ENCODE data around the gene CBX4.
"Not testable (repeated sequence)": the region's sequence is repeated elsewhere in the genome, so short reads cannot be mapped to it uniquely, and the experiment has no call there.

CBX4 gene

GRCh38 chr17:79859676-79860615, 20.7 kb upstream of the CBX4 start:
- no peak for DNase-seq

DNA sequence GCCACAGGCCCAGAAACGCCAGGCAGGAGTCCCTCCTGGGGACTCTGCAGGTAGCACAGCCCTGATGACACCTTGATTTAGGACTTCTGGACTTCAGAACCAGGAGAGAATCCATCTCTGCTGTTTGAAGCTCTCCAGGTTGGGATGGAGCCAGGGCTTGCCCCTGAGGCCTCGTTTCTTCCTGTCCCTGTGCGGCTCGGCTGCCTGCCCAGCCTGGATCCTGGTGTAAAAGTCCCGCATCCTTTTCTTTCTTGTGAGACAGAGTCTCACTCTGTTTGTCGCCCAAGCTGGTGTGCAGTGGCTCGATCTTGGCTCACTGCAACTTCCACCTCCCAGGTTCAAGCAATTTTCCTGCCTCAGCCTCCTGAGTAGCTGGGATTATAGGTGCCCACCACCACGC, 17.9 kb upstream of the CBX4 start:
- no peak for DNase-seq

DNA sequence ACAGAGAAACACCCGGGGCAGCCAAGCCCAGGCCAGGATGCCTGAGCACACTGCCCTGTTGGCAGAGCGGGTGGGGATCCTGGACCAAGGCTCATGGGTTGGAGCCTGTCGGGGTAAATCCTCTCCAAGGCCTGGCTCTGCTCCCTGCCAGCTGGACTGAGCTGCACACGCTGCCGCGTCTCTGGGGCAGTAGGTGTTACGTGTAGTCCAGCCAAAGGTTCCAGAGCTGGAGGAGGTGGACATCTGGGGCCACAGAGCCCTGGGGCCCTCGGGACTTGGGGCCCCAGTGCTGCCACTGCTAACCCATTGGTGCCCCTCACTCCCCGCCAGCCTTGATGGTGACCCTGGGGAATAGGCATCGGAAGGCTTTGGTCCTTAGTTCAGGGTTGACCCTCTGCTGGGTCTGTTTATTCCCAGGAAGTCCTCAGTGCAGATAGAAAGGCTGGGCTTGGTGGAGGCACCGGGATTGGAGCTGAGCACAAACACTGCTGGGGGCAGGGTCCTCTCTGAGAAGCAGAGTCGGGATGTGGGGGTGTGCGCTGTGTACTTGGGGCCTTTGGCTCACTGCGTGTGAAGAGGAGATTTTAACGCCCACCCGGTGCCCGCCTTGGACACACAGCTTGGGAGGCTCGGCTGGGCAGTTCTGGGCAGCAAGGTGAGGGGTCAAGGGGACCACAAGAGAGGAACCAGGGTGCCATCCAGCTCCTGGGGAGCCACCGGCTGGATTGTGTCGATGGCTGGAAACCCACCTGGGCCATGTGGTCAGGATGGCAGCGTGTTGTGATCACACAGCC, 16.3 kb upstream of the CBX4 start:
- DNase-seq = no peak

DNA sequence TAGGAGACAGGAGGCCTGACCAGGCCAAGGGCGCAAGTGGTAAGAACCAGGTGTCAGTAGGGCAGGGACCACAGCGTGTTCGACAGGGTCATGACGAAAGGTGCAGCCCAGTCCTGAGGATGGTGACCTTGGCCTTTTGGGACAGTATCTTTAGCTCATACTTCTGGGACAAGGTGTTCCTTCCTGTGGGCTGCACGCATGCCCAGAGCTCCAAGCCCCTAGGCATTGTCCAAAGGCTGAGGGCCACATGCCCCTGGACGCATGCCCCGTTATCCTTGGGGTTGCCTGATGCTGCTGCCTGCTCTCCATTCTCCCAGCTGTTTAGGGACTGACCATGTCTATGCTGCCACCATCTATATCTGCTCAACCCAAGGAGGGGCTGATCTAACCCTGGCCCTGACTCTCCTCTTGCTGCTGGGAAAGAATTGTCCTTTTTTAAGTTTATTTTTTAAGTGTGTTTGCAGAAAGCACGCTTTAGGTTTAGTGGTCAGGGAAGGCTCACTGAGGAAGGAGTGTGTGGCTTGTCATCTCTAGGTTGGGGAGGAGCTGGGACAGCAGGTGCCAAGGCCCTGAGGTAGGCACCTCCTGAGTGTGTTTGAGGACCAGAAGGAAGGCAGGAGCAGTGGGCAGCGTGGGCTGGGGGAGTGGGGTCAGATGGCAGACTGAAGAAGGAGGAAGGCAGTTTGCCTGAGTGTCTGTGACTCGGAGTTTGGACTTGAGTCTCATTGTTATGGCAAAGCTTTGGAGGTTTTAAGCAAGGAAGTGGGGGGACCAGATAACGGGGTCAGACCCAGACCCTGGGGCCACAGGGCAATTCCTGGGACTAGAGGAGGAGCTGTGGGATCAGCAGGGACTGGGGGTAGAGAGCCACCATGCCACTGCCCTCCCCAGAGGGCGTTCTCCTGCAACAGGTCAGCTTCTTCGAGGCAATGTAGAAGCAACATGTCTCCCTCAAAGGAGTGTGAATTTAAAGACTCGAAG, 15.1 kb upstream of the CBX4 start:
- DNase-seq = no peak

- not testable (repeated sequence) for DNase-seq
Observed at GRCh38 chr17:79853168-79853567, 13.9 kb upstream of the CBX4 start.

- peak; percentile 30 for DNase-seq
Observed at GRCh38 chr17:79852748-79853147, 13.5 kb upstream of the CBX4 start.

DNA sequence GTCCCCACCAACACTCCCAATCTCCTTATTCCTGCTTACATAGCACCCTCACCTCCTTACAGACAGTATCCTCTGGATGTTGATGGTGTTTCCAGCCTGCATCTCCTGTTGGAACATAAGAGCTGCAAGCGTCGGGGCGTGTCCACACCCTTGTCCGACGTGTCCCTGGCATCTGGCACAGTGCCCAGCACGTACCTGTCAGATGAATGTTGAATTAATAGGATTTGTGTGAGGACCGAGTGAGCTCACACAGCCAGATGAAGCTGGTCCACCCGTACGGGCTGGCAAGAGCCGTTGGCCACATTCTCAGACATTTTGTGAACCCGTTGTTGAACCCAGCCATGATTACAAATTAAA, 12.2 kb upstream of the CBX4 start:
- no peak for DNase-seq

DNA sequence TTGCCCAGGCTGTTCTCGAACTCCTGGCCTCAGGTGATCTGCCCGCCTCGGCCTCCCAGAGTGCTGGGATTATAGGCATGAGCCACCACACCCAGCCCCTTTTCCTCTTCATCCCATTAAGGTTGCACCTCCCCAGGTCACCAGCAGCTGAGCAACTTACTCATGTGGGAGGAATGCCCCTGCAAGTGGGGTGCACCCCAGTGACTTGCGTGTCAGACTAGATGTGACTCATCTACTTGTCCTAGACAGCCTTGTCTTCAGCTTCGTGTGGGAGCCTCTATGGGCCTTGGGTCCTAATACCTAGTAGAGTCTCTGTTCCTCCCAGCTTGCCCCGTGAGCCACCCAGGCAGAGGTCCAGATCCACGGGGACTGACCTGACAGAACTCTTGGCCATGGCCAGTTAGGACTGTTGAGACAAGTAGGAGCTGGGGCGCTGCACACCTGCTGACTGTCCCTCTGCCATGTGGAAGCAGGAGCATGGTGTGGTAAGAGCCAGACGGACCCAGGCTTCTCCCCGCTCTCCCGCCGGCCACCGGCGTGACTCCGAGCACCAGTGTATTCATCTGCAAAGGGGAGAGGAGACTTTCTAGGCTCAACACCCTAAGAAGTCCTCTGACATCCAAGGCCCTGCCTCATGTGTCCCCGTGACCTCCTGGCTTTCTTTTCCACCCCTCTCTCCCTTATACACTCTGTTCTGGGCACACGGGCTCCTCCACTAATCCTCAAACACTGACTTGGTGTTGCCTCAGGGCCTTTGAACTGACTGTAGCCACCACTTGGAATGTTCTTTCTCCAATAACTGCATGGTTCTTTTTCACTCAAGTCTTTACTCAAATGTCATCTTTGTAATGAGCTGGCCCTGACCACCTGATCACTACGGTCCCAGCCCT, 11.6 kb upstream of the CBX4 start:
- no peak for DNase-seq

GRCh38 chr17:79849953-79850352, 10.7 kb upstream of the CBX4 start:
- no peak for DNase-seq

- no peak for DNase-seq
Observed at GRCh38 chr17:79848370-79848766, 9.1 kb upstream of the CBX4 start.

DNA sequence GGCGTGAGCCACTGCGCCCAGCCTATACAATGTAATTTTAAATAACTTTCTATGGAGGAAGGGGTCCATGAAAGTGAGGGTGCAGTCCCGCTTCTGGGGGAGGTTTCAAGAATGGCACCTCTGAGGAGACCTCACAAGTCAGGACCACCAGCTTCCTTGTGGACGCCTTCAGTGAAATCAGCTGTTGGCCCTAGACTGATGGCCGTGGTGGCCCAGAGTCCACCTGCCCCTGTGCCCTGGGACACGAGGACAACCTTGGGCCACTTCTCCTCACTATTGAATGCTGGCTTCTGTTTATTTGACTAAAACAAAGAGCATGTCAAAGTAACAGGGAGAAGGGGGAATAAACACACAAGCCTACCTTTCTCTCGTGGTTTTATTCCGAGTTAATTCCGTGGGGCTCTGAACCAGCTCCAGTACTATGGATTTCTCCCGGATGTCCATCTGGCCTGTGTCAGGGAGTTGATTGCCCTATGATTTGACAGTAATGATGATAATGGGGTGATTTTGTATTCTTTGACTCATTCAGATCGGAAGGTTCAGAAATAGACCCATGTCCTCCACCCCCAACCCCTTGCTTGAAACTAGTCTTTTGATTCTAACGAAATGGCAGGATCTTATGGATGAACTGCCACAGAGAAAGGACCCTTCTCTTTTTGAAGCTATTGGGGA, 8.6 kb upstream of the CBX4 start:
- no peak for DNase-seq

DNA sequence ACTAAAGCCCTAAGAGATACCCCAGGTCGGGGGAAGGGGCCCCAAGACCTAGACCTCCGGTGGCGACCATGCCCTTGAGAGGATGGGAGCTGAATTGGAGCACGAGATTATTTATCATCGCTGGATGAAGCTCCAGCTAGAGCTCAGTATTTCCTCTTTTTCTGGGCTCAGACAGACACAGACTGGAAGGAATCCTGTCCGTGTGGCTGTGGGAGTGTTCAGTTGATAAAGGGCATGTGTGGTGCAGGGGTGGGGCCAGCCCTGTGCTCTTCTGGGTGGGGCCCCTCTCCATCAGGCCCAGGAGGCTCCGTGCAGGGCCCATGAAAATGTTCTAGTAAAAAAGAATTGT, 6.3 kb upstream of the CBX4 start:
- DNase-seq = no peak

GRCh38 chr17:79844869-79845600, 5.8 kb upstream of the CBX4 start:
- no peak for DNase-seq

DNA sequence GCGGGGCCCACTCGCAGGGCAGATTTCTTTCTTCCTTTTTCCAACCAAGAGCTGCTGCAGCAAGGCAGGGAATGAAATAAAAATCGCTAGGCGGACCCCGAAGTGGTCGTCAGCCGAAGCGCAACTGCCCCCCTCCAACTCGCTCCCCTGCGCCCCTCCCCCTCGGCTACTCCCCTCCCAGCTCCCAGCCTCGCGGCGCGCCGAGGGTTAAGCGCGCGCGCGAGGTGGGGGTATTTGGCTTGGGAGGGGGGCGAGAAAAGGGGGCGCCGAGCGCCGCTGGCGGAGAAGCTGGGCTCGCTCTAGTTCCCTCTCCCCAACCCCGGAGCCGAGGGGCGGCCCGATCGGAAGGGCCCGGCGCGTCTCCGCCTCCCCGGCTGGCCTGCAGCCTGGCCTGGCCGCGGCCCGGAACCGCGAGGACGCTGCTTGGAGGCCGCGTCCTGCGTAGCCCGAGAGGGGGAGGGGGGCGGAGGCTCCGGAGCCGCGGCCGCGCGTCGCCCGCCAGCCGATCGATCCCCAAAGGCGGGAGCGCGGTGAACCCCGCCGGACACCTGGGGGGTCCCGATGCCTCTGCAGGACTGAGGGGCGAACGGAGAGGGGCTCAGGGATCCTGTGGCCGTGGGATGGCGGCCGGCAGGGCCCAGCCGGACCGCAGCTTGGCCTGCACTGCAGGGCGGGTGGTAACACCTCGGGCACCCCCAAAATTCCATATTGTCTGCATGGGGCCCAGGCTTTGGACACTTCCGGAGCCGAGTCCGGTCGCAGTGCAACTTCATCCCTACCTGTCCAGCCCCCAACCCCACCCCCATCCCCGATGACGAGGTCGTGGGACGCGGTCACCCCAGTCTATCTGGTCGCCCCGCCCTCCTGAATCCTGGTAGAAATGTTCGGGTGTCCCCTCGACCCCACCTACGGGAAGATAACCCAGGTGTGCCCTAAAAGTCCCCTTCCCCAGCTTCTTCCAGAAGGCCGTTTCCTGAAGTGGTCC, 4.9 kb upstream of the CBX4 start:
- no peak for DNase-seq

GRCh38 chr17:79843474-79843815, 4.2 kb upstream of the CBX4 start:
- DNase-seq = no peak

DNA sequence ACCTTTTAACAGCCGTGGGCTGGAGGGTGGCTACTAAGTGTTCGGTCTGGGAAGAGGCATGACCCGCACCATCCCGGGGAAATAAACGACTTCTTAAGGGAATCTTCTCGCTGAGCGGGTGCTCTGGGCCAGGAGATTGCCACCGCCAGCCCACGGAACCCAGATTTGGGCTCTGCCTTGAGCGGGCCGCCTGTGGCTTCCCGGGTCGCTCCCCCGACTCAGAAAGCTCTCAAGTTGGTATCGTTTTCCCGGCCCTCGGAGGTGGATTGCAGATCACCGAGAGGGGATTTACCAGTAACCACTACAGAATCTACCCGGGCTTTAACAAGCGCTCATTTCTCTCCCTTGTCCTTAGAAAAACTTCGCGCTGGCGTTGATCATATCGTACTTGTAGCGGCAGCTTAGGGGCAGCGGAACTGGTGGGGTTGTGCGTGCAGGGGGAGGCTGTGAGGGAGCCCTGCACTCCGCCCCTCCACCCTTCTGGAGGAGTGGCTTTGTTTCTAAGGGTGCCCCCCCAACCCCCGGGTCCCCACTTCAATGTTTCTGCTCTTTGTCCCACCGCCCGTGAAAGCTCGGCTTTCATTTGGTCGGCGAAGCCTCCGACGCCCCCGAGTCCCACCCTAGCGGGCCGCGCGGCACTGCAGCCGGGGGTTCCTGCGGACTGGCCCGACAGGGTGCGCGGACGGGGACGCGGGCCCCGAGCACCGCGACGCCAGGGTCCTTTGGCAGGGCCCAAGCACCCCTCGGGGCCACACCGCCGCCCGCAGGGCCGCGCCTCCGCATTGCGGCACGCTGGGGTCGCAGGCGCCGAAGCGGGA, 3.6 kb upstream of the CBX4 start:
- no peak for DNase-seq

- no peak for DNase-seq
Observed at GRCh38 chr17:79842136-79842655, 3.0 kb upstream of the CBX4 start.
